Epithelial cell of esophagus (primary cell): Measurements from ENCODE around the gene ACTR3.

Experiments used
- DNase-seq: peaks from one replicate; pipeline ENCODE4 v3.0.0; 2010; ENCODE audit warnings: low read depth
- H3K4me3 ChIP-seq: 2 replicates; pipeline ENCODE4 v1.5.1; 2011; ENCODE audit warnings: mild to moderate bottlenecking, low read length, control low read depth
- CTCF ChIP-seq: IDR thresholded peaks from 2 replicates; pipeline ENCODE4 v1.5.1; 2011; ENCODE audit warnings: low read depth, mild to moderate bottlenecking, low read length, control low read depth, inconsistent platforms; ENCODE audit not compliant: insufficient read depth; ENCODE audit errors: missing control alignments

ACTR3 gene

DNA sequence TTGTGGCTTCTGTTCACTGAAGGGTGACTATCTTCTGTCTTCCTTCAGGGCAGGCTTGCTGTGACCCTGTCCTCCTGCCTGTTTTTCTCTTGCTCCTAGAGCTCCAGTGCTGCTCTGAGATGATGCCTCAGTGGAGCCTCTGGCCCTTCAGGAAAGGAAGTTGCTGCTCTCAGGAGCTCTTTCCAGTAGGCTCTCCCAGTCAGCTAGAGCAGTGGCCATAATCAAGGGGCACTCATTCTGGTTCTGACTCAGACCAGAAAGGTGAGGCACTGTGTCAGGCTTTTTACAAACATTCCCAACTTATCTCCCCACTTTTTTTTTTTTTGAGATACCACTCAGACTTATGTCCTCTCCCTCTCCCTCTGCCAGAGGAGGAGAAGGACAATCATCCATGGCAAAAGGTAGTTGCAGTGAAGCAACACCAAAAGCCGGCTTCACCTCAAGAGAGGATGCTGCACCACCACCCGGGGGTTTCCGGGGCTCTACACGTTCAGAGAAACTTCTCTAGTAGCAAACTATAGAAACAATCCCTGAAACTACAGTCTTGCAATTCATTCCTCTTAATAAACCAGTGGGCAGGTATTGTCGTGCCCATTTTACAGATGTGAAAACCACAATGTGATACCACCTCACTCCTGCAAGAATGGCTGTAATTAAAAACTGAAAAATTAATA is 115.4 kb downstream of the ACTR3 start:
- no peak for DNase-seq
- no peak overlapping the region for H3K4me3 ChIP-seq
- TF ChIP-seq CTCF: no peak

DNA sequence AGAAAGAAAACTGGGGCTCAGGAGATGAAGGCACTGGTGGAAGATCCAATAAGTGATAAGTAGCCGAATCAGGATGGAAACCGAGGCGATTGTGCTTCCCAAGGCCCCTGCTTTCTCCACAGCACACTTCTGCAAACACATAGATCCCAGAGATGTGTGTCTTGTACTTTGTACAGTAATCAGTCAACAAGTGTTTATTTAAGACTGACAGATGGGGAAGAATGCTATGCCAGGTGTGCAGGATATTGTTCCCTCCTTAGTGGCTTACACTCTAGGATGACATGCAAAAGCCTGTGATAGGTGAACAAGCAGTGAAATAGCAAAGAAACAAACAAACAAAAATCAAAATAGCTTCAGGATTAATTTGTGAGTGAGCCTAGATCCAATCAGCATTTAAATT is 116.6 kb downstream of the ACTR3 start:
- H3K4me3 ChIP-seq: no peak overlapping the region
- no peak for TF ChIP-seq CTCF
- no peak for DNase-seq

- DNase-seq: no peak
- no peak for TF ChIP-seq CTCF
- H3K4me3 ChIP-seq: no peak overlapping the region
Measured at GRCh38 chr2:114007436-114007835, 117.5 kb downstream of the ACTR3 start.

GRCh38 chr2:114008720-114009119 is 118.8 kb downstream of the ACTR3 start:
- no peak overlapping the region for H3K4me3 ChIP-seq
- DNase-seq: no peak
- TF ChIP-seq CTCF: no peak

- H3K4me3 ChIP-seq: no peak overlapping the region
- no peak for DNase-seq
- no peak for TF ChIP-seq CTCF
Measured at GRCh38 chr2:114009205-114009944, 119.5 kb downstream of the ACTR3 start.

- H3K4me3 ChIP-seq: no peak overlapping the region
Measured at GRCh38 chr2:114010001-114010400, 120.1 kb downstream of the ACTR3 start.

More at GRCh38 chr2:114010001-114010400, 120.1 kb downstream of the ACTR3 start:
- DNase-seq: peak; percentile 34
- TF ChIP-seq CTCF: no peak
